ENCODE data around the gene THSD1. TPM values are rescaled to one million over a fixed set of nuclear protein-coding genes. Genes with fewer than 3 reads are reported as not detected.
A peak's percentile ranks its signal among the peaks of the same experiment; 100 is the strongest.

THSD1 gene
- total RNA-seq, 2 donors from 2014 or later: 1.3 TPM

- Histone ChIP-seq H3K27me3 (no peaks in the 10 kb centered on the region), H3K4me1 (peaks cover 42% of the 10 kb centered on the region), H3K36me3 (replicated peaks in 1 of 2; ENCODE audit: insufficient read depth in 1 of 2, low read depth in 2 of 2) (no peaks in the 10 kb centered on the region), H3K27ac (no peak overlapping the region), H3K9me3 (no peaks in the 10 kb centered on the region), H3K4me3 (no peak overlapping the region)
- DNase-seq (no peak), ATAC-seq (no peak)
- TF ChIP-seq CTCF (IDR thresholded peaks at IDR 0.05) (no peak), POLR2A (IDR thresholded peaks at IDR 0.05) (no peak)
- 68 to 74% methylated on average over 2 of the region's 2 CpGs for WGBS, 2 donors
- intact Hi-C loops (cut with DNase I): no loop called here
These were observed 46.5 kb upstream of the THSD1 start for GRCh38 chr13:52452470-52452869.

GRCh38 chr13:52451135-52451804, 45.3 kb upstream of the THSD1 start:
- Histone ChIP-seq H3K27ac (peak overlapping the region in 1 of 4 donors; percentile 96), H3K27me3 (no peaks in the 10 kb centered on the region), H3K4me1 (peaks cover 40% of the 10 kb centered on the region), H3K9me3 (no peaks in the 10 kb centered on the region), H3K36me3 (replicated peaks in 1 of 2; ENCODE audit: insufficient read depth in 1 of 2, low read depth in 2 of 2) (no peaks in the 10 kb centered on the region), H3K4me3 (no peak overlapping the region)
- TF ChIP-seq CTCF (IDR thresholded peaks at IDR 0.05) (no peak), POLR2A (IDR thresholded peaks at IDR 0.05) (no peak)
- 75 to 83% methylated on average over 24 of the region's 24 CpGs for WGBS, 2 donors
- ATAC-seq (no peak), DNase-seq (no peak)
- intact Hi-C loops (cut with DNase I): no loop called here

- Histone ChIP-seq H3K4me1 (peaks cover 36% of the 10 kb centered on the region), H3K36me3 (replicated peaks in 1 of 2; ENCODE audit: insufficient read depth in 1 of 2, low read depth in 2 of 2) (no peaks in the 10 kb centered on the region), H3K27me3 (no peaks in the 10 kb centered on the region), H3K9me3 (no peaks in the 10 kb centered on the region), H3K4me3 (no peak overlapping the region), H3K27ac (peak overlapping the region in 3 of 4 donors; percentile 96 to 97 (median 97))
- DNase-seq (no peak), ATAC-seq (no peak)
- intact Hi-C loops (cut with DNase I): no loop called here
- 5 to 11% methylated on average over 5 to 7 of the region's 8 CpGs for WGBS, 2 donors
- no peak for TF ChIP-seq POLR2A (IDR thresholded peaks at IDR 0.05)
- peak in 1 of 7 experiments; percentile 2 for TF ChIP-seq CTCF (IDR thresholded peaks at IDR 0.05)
These were observed 44.8 kb upstream of the THSD1 start for GRCh38 chr13:52450793-52451116.

GRCh38 chr13:52450012-52450792, 44.2 kb upstream of the THSD1 start, which contains the start of gene VPS36:
VPS36 (minus strand) TSS chr13:52450634; CDS start chr13:52450594, 40 bp downstream.
- Histone ChIP-seq H3K4me3 (peak within 1 kb of the TSS; percentile 48 to 80), H3K4me1 (peaks cover 36% of the 10 kb centered on the region), H3K36me3 (replicated peaks in 1 of 2; ENCODE audit: insufficient read depth in 1 of 2, low read depth in 2 of 2) (no peaks in the 10 kb centered on the region), H3K9me3 (no peaks in the 10 kb centered on the region), H3K27ac (peak within 1 kb of the TSS; percentile 92 to 97 (median 96)), H3K27me3 (no peaks in the 10 kb centered on the region)
- peak; percentile 96 to 99 (median 96) for DNase-seq
- WGBS, 2 donors: 0% methylated on average over 92 of the region's 105 CpGs; no CpG with 5 or more reads in 1 of the 2 donors
- TF ChIP-seq CTCF (IDR thresholded peaks at IDR 0.05) (peak; percentile 93 to 100 (median 100)), POLR2A (IDR thresholded peaks at IDR 0.05) (peak; percentile 91 to 94 (median 91))
- intact Hi-C loops (cut with DNase I): no loop called here
- peak; percentile 91 for ATAC-seq
